GM19239 (cell line): ENCODE data around the gene ALDH16A1.

Experiments used
- DNase-seq: peaks from one replicate; pipeline ENCODE4 v3.0.0; 2011; ENCODE audit warnings: low spot score; ENCODE audit not compliant: insufficient read length
- FAIRE-seq: peaks from 2 replicates; lab custom pipeline; 2011; peaks lifted over from hg19 to GRCh38; lab: Jason Lieb, UNC

ALDH16A1 gene

DNA sequence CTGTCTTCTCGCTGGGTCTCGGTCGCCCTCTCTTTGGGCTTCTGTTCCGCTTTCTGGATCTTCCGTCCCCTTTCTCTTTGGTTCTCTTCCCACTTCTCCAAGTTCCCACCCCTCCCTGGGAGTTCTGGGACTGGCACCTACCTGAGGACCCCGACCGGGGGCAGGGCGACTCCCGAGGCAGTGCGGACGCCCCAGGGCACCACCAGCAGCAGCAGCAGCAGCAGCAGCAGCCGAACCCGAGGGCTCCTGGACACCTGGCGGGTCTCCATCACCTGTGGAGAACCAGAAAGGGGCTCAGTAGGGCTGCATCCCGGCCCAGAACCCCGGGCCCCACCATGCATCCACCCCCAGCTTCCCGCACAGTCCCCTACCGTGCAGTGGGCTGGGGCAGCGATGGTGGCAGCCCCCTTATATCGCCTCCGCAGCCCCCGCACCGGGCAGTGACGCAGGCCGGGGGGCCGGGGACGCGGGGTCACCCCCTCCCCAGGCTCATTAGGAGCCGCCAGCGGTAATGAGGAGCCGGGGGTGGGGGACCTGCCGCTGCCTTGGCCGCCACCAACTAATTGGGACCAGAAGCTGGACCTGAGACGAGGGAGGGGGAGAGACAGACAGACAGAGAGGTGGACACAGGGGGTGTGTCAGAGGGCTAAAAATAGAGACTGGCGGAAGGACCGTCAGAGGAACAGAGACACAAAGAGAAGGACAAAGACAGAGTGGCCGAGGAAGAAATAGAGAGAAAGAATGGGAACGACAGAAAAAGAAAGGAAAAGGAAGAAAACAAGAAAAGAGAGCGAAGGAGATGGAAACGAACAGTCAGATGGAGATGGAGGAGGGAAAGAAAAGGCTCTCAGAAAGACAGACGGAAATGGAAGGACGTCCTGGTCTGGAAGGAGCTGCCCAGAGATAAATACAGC lies 29.7 kb upstream of the ALDH16A1 start, which contains the start of gene PTH2:
Gene PTH2 (minus strand): TSS at position 371 of the 914 bp plus-strand sequence. CDS start 102 bp downstream, at position 269.
- no peak for DNase-seq
- no peak for FAIRE-seq

DNA sequence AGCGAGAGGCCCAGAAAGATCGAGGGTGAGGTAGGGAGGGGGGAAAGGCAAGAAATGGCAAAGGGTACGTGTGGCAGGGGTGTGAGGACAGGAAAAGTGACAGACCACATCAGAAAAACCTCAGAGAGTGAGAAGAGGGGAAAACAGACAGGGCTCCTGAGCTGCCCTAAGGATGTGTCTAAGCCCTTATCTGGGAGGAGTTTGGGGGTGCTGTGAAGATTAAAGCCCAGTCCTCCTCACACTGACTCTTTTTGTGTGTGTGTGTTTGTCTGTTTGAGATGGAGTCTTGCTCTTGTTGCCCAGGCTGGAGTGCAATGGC lies 29.1 kb upstream of the ALDH16A1 start:
- DNase-seq (no peak), FAIRE-seq (no peak)

DNA sequence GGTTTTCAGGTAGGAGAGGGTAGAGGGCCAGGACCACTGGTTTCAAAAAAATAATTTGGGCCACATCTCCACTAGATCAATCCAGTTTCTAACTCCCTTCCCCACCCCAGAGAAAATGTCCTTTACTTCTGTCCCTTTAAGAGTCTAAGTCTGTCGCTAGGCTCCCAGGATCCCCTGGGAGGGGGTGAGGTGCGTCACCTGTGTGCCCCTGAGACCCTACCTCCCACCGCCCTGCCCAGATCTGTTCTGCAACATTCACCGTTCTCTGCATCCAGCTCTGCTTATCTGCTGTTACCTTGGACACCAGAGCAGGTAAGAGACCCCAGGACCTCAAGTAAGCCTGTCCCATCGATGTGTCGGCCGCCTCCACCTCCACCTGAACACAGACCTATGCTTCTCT lies 27.8 kb upstream of the ALDH16A1 start, which contains the start of gene GFY:
Gene GFY (plus strand): TSS at position 211 of the 400 bp plus-strand sequence. CDS start 1,043 bp downstream, outside the sequence.
- FAIRE-seq (no peak), DNase-seq (no peak)

DNA sequence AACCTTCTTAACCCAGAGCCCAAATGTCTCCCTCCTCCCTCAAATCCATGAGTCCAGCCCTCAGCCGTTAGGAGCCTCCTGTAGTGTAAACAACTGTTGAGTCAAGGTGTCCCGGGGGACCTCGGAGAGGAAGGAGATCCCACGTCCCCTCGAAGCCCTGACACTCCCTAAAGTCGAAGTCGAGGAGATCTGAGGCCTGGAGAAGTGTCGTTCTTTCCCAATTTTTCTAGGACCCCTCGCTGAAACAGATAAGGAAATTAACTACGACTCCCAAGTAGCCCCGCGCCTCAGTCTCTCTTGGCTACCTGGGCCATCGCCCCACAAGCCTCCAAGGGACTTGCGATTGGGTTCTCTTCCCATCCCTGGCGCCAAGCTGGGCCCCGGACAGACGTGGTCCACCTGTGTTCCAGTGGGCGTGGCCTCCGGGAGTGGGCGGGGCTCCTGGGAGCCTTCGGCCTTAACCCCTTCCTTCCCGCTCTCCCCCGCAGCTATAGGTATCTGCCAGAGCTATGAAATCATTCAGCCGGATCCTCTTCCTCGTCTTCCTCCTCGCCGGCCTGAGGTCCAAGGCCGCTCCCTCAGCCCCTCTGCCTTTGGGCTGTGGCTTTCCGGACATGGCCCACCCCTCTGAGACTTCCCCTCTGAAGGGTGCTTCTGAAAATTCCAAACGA lies 27.0 kb upstream of the ALDH16A1 start:
- FAIRE-seq (no peak), DNase-seq (no peak)

DNA sequence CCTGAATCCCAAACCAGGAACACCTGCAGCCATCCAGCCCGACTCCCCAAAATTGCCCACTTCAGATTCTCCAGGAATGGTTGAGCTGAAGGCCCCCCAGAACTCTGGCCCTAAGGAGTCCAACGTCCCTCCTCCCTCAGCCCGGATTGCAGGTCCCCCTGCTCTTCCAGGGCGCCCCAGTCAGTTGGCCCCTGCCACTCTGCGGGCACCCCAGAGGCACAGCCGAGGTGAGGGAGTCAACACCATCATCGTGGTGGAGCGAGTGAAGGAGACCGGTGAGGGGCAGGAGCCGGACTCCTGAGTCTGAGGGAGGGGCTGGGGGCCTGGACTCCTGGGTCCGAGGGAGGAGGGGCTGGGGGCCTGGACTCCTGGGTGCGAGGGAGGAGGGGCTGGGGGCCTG lies 25.7 kb upstream of the ALDH16A1 start:
- DNase-seq (no peak), FAIRE-seq (no peak)

DNA sequence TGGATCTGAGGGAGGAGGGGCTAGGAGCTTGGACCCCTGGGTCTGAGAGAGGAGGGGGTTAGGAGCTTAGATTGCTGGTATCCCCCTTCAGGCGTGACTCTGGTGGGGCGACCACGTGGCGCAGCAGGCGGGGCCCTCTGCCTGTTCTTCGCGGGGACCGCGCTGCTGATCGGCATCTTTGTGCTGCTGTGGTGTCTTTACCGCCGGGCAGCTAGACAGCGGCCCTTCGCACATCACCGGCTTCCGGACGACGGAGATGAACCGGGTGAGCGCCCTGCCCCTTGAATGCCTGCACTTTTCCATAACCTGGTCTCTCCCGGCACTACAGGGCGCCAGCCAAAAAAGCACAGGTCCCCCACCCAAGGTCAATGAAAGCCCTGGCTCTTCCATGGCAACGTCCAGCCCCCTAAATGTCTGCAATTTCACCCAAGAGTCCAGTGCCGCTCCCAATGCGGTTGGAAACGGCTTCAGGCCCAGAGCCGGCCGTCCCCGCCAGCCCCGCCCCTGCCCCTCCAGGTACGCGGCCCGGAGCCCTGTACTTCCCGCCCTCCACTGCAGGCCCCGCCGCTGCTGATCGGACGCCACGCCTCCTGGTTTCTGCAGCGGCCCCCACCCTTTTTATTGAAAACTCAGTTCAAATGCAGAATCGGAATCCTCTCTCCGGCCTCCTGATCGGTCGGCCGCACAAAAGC lies 25.0 kb upstream of the ALDH16A1 start:
- DNase-seq = no peak
- FAIRE-seq = no peak

DNA sequence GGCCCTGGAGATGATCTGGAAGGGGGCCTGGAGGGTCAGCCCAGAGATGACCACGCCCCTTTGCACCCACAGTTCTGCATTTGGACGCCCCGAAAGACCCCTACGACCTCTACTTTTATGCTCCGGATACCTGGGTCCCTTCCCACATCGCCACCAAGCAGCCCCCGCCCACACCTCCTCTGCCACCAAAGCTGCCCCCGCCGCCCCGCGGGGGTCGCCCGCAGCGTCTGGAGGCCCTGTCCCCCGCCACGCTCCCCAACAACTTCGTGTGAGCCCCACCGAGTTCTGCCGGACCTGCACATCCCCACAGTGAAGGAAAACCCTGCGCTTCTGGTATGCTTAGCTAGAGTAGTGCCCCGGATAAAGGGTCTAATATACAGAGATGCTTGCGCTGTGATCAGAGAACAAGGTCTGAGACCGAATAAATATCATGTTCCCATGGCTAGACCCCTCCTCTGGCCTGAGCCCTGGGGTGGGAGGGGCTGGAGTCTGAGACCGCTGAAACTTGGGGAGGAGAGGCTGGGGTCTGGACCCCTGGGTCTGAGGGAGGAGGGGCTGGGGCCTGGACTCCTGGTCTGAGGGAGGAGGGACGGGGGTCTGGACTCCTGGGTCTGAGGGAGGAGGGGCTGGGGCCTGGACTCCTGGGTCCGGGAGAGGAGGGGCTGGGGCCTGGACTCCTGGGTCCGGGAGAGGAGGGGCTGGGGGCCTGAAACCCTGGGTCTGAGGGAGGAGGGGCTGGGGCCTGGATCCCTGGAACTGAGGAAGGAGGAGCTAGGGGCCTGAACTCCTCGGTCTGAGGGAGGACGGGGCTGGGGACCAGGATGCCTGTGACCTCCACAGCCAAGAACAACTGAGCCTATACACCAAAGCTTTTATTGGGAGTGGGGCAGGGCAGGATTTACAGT lies 24.2 kb upstream of the ALDH16A1 start:
- FAIRE-seq (no peak), DNase-seq (no peak)

DNA sequence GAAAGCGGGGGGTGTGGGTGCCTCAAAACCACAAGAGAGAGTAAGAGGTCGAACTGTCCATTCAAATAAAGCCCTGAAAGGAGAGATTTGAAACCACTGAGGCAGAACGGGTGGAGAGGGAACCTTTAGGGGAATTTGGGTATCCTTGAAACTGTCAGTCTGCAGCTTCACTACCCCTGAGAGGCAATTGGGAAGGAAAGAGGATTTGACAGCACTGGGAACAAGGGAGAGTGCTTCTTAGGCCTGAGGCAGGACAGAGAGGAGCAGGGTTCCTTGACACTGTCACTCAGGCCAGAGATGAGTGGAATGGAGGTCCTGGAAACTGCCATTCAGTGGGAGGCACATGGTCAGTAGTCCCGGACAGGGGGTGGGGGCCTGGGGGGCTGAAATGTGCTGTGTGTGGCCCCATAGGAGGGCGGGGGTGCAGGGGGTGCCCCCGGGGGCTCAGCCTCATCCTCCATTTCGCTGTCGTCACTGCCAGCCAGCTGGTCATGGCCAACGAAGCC lies 22.8 kb upstream of the ALDH16A1 start:
- DNase-seq (no peak), FAIRE-seq (no peak)

DNA sequence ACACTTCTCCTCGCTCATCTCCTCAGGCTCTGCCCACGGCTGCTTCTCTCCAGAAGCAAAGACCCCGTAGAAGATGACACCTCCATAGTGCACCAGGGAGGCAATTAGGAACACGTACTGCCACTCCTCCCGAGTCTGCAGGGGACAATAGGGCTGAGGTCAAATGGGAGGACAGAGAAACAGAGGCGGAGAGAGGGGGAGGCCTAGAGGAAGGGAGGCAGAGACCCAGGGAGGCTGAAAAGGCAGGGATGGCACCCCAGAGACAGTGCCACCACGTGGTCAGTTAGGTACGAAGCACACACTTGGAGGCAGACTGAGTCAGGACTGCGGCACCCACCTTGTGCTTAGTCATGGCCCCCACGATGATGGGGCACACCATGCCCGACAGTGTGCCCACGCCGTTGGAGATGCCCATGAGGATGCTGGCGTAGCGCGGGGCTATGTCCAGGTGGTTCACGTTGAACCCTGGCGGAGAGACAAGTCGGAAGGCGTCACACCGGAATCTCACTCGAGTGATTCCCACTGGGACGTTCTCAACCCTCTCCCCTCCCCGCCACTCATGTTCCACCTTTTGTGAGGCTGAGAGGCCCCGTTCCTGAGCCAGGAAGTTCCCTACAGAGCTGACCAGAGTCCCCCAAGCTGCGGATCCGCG lies 22.2 kb upstream of the ALDH16A1 start:
- DNase-seq = no peak
- no peak for FAIRE-seq

DNA sequence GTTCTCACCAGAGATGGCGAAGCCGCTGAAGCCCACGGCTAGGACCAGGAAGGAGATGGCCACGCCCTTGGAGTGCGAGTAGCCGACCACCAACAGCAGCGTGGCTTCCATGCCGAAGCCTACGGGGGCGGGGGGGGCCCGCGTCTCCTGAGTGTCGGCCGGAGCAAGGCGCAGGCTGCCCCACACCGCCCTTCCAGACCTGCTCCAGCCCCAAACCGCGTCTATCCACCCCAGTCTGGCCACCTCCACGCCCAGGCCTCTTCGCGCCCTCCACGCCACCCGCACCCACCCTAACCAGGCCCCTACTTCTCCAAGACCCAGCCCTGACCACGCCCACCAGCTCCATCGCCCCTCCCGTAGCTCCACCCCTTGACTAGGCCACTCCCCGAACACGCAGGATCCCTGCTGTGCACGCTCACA lies 21.7 kb upstream of the ALDH16A1 start:
- DNase-seq = no peak
- FAIRE-seq = no peak

DNA sequence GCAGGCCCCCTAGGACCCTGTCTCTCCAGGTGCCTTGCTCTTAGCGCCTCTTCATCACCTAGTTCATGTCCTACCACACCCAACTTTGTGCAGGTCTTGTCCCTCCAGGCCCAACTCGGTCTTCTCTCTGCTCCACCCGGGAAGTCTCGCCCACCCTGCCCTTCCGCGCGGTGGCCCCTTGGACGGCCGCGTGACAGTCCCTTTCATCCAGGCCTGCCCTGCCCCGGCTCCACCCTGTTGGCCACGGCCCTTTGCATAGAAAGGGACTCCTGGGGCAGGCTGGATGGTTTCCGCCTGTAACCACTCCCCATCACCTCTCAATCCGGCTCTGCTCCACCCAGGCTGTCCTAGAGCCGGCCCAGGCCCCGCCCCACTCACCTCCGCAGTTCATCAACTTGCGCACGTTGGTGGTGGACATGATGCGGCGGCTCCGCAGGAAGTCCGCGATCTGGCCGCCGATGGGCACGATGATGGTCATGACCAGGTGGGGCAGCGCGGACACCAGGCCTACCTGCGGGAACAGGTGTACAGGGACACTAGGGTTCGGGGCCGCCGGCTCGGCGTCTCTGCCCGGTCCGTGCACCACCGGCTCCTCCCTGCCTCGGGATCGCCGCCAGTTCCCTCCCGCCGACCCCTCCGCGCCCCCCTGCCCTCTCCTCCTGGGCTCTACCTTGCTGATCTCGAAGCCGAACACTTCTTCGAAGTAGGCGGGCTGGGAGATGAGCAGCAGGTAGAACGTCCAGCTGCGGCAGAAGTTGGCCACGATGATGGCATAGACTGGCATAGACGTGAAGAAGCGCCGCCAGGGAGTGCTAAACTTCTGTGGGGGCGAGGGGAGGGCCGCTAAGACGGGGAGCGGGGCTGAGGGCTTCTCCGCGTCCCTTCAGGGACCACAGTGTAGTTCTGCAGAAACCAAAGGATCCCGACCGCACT lies 20.6 kb upstream of the ALDH16A1 start:
- DNase-seq (no peak), FAIRE-seq (no peak)

DNA sequence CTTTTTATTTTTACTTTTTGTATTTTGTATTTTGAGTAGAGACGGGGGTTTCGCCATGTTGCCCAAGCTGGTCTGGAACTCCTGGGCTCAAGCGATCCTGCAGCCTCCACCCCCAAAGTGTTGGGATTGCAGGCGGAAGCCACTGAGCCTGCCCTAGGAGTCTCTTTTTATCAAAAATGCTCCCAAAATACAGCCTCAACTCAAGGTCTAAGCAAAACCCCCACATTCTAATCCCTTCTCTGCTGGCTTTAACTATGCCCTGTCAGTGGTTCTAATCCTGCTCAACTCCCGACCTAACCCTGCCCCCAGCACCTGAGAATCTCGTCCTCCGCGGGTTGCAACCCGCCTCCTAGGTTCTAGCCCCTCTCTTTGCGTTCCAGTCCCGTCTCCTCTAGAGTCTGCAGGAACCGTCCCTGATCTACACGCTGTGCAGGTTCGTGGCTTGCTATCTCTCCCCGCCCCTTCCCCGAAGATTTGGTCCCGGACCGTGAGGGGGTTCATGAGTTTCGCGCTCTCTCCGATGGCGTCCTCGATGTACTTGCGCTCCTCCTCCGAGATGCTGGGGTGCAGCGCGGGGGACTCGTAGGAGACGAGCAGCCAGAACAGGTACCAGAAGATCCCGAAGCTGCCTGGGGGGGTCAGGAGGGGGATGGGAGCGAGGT lies 19.7 kb upstream of the ALDH16A1 start:
- DNase-seq (no peak), FAIRE-seq (no peak)

DNA sequence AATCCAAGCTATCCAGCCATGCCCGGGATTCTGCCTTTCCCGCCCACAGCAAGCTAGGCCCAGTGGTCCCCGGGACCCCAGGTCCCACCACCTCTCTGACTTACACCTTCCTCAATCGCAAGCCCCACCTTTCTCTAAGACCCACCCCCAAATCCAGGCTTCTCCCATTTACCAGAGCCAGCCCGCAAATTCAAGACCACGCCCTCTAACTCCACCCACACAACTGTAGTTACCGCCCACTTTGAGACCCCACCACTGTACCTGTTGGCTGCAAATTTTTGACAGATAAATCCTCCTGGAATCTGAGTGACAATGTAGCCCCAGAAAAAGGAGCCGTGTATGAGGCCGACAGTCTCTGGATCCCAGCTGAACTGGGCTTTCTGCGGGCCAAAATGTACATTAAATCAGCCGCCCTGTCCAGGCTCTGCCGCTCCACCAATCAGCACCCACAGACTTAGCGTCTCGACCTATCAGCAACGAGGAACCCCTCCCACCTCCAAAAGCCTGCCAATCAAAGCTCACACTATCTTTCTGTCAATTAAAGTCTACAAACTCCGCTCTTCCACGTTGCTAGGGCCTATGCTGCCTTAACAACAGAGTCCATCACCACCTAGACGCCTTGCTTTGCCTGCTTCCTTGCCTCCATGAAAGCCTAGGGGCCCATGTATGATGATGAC lies 18.0 kb upstream of the ALDH16A1 start:
- FAIRE-seq (no peak), DNase-seq (no peak)

DNA sequence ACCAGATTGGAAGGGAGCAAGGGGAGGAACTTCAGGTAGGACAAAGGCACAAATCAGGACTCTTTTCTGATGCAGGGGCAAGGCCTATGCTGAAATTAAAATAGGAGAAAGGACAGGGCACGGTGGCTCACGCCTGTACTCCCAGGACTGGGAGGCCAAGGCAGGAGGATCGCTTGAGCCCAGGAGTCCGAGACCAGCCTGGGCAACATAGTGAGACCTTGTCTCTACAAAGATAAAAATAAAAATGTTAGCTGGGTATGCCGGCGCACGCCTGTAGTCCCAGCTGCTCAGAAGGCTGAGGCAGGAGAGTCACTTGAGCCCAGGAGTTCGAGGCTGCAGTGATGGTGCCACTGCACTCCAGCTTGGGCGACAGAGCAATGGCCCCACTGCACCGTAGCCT lies 17.4 kb upstream of the ALDH16A1 start:
- DNase-seq (no peak), FAIRE-seq (no peak)

DNA sequence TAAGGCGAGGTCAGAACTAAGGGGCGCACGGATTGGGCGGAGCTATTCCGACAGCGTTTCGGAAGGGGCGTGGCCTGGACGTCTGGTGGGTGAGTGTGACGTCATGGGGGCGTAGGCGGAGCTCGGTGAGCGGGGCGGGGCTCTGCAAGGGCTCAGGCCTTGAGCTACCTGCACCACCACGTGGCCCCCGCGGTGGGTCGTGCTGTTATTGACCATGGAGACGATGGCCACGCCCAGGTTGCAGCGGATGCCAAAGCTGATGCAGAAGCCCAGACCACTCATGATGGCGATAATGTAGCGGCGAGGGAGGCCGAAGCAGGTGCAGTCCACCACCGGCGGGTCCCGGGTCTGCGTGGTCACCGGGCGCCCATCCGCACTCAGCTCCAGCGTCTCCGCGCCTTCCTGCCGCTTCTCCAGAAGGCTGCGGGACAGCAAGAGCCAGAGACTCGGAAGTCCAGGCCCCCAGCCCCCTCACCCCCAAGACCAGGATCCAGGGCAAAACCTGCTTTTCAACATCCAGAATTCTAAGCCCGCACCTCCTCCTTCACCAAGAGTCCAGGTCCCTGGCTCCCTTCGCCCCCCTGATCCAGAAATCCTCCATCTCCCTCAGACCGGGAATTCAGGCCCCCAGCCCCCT lies 16.5 kb upstream of the ALDH16A1 start:
- FAIRE-seq = no peak
- DNase-seq = no peak

DNA sequence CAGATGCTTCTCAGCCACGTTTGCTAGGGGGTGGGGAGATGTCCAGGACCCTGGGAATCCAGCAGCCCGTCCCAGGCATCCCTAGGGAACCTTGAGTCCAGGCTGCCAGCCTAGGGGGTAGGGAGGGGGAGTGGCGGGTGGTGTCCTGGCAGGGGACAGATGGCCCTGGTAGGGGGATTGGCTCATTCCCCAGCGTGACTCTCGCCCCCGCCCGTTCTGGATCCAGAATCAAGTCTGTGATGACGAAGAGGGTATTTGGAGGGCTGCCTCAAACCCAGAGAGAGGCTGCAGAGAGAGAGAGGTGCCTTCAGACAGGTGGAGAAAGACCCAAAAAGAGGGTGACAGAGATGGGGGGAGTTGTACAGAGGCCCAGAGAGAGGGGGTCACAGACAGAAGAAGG lies 15.8 kb upstream of the ALDH16A1 start:
- FAIRE-seq = no peak
- no peak for DNase-seq

DNA sequence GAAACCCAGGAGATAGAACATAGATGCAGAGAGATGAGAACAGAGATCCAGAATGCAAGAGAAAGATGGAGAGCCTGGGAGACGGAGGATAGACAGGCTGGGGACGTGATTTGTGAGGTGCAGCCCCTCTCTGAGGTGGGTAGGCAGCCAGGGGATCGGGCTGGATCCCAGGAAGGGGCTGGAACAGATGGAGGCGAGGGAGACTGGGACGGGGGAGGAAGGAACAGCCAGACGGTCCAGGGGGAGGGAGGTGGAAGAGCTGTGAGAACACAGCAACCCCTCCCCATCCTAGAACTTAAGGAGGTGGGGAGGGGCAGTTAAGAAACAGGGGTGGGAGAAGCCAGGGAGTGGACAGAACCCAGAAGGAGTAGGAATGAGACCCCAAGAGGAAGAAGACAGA lies 14.8 kb upstream of the ALDH16A1 start:
- DNase-seq = no peak
- FAIRE-seq = no peak
